ENCODE results near the gene DNAH6. TPM values are rescaled to one million over a fixed set of nuclear protein-coding genes. Genes with fewer than 3 reads are reported as not detected.

DNAH6 gene
- total RNA-seq, 4 donors from 2014 or later: 0.16 to 1.2 (median 0.47) TPM

DNA sequence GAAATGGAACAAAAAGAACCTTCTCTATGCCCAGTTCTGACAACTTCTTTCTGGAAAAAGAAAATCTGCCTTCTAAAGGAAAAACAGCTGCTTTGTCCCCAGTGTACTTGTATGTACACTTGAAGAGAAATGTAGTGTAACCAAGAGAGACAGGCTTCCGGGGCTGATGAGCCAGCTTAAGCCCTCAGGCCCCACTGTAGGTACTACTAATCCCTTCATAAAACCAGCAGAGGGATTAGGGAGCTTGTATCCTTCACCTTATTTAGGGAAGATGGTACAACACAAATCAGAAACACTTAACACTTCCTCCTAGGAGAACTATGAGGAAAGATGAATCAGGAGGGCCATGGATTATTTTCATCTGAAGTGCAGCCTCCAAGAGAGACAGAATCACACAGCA is 38.4 kb upstream of the DNAH6 start:
- Histone ChIP-seq H3K27me3 (no peaks in the 10 kb centered on the region), H3K36me3 (no peaks in the 10 kb centered on the region), H3K4me3 (no peak overlapping the region), H3K4me1 (peaks cover 16% of the 10 kb centered on the region), H3K9me3 (peaks cover 11% of the 10 kb centered on the region), H3K27ac (no peak overlapping the region)
- DNase-seq (ENCODE audit: low spot score in 2 of 2): no peak
- TF ChIP-seq POLR2AphosphoS5 (IDR thresholded peaks at IDR 0.05): no peak
- no peak for TF ChIP-seq EP300 (IDR thresholded peaks at IDR 0.05)
- TF ChIP-seq POLR2A (IDR thresholded peaks at IDR 0.05): no peak
- TF ChIP-seq, protein P1, sequence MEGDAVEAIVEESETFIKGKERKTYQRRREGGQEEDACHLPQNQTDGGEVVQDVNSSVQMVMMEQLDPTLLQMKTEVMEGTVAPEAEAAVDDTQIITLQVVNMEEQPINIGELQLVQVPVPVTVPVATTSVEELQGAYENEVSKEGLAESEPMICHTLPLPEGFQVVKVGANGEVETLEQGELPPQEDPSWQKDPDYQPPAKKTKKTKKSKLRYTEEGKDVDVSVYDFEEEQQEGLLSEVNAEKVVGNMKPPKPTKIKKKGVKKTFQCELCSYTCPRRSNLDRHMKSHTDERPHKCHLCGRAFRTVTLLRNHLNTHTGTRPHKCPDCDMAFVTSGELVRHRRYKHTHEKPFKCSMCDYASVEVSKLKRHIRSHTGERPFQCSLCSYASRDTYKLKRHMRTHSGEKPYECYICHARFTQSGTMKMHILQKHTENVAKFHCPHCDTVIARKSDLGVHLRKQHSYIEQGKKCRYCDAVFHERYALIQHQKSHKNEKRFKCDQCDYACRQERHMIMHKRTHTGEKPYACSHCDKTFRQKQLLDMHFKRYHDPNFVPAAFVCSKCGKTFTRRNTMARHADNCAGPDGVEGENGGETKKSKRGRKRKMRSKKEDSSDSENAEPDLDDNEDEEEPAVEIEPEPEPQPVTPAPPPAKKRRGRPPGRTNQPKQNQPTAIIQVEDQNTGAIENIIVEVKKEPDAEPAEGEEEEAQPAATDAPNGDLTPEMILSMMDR (IDR thresholded peaks at IDR 0.05): no peak
- 92% methylated on average over 1 of the region's 1 CpG for WGBS

DNA sequence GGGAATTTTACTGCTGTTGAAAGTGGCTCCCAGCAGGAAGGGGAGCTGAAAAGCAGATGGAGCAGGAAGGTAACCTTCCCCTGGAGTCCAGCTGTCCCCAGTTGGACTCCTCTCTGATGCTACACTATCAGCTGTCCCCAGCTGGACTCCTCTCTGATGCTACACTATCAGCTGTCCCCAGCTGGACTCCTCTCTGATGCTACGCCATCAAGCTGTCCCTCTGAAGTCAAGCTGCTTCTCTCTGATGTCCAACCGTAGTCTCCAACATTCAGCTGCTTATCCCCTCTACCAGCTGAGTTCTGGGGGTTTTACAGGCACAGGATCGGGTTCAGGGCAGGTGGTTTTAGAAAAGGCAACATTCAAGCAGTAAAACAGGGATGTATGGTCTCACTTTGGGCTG is 37.4 kb upstream of the DNAH6 start:
- peaks cover 6% of the 10 kb centered on the region for H3K4me1 ChIP-seq
- no peak overlapping the region for H3K4me3 ChIP-seq
- DNase-seq (ENCODE audit: low spot score in 2 of 2): no peak
- TF ChIP-seq, protein P1 (IDR thresholded peaks at IDR 0.05): no peak
- TF ChIP-seq POLR2AphosphoS5 (IDR thresholded peaks at IDR 0.05): no peak
- no peak for TF ChIP-seq EP300 (IDR thresholded peaks at IDR 0.05)
- no peak for TF ChIP-seq POLR2A (IDR thresholded peaks at IDR 0.05)
- H3K36me3 ChIP-seq: no peaks in the 10 kb centered on the region
- WGBS: 90% methylated on average over 3 of the region's 3 CpGs
- H3K27me3 ChIP-seq: no peaks in the 10 kb centered on the region
- H3K9me3 ChIP-seq: peaks cover 11% of the 10 kb centered on the region
- H3K27ac ChIP-seq: no peak overlapping the region

DNA sequence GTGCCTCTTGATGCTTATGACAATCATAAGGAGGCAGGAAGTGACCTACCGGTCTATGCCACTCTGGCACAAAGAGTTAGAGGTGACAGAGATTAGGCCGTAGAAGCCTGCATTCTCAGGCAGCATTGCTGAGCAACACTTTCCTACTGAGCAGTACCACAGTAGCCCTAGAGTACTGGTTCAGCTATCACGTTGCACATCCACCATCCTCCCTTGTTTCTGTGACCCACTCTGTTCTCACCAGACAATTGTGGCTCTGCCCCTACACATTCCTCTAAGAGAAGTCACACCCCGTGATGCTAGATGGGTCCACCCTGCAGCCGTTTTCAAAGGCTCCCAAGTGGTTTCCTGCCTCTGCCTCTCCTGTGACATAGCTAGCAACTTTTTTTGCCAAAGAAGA is 34.6 kb upstream of the DNAH6 start:
- Histone ChIP-seq H3K36me3 (no peaks in the 10 kb centered on the region), H3K9me3 (peaks cover 4% of the 10 kb centered on the region), H3K27ac (no peak overlapping the region), H3K4me1 (no peaks in the 10 kb centered on the region), H3K27me3 (no peaks in the 10 kb centered on the region), H3K4me3 (no peak overlapping the region)
- DNase-seq (ENCODE audit: low spot score in 2 of 2): no peak
- TF ChIP-seq EP300 (IDR thresholded peaks at IDR 0.05): no peak
- 51% methylated on average over 5 of the region's 5 CpGs for WGBS

DNA sequence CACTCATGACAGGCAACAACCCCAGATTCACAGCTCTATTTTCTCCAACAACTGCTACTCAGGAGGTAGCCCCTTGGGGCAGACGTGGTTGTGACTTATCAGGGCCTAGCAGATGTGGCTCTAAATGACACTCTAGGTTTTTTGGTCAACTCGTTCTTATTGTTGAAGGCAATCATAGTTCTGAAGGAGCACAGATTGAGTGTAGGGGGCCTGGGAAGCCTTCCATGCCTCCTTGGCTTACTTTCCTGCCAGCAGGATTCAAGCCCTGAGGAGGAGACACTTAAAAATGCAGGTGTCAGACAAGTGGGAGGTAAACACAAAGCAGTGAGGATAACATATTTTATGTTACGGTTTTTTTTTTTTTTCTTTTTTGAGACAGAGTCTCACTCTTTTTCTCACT is 33.7 kb upstream of the DNAH6 start:
- no peak for DNase-seq (ENCODE audit: low spot score in 2 of 2)
- Histone ChIP-seq H3K27ac (no peak overlapping the region), H3K4me1 (no peaks in the 10 kb centered on the region), H3K36me3 (no peaks in the 10 kb centered on the region), H3K27me3 (no peaks in the 10 kb centered on the region), H3K4me3 (no peak overlapping the region), H3K9me3 (no peaks in the 10 kb centered on the region)
- 53% methylated on average over 3 of the region's 3 CpGs for WGBS
- TF ChIP-seq POLR2A (IDR thresholded peaks at IDR 0.05) (no peak), POLR2AphosphoS5 (IDR thresholded peaks at IDR 0.05) (no peak), EP300 (IDR thresholded peaks at IDR 0.05) (no peak)
- TF ChIP-seq, protein P1 (IDR thresholded peaks at IDR 0.05): no peak

DNA sequence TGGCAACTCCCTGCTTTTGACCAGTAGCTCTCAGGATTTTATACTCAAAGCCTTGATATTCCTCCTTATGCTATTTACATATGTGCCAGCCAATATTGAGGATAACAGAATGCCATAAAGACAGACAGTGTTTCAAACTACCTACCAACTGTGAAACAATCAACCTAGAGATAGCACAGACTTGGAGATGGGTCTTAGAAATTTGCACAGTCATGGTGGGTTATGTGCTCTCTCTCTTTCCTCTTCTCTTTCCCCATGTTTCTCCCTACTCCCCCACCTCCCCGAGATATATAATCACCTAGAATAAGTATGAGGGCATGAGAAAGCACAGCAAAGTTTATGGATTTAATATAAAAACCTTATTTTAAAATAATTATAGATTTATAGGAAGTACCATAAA is 33.0 kb upstream of the DNAH6 start:
- Histone ChIP-seq H3K9me3 (no peaks in the 10 kb centered on the region), H3K27me3 (no peaks in the 10 kb centered on the region), H3K4me1 (no peaks in the 10 kb centered on the region), H3K4me3 (no peak overlapping the region), H3K27ac (no peak overlapping the region), H3K36me3 (no peaks in the 10 kb centered on the region)
- TF ChIP-seq POLR2AphosphoS5 (IDR thresholded peaks at IDR 0.05) (no peak), POLR2A (IDR thresholded peaks at IDR 0.05) (no peak), EP300 (IDR thresholded peaks at IDR 0.05) (no peak)
- TF ChIP-seq, protein P1 (IDR thresholded peaks at IDR 0.05): no peak
- no peak for DNase-seq (ENCODE audit: low spot score in 2 of 2)
- WGBS: 78% methylated on average over 1 of the region's 1 CpG

DNA sequence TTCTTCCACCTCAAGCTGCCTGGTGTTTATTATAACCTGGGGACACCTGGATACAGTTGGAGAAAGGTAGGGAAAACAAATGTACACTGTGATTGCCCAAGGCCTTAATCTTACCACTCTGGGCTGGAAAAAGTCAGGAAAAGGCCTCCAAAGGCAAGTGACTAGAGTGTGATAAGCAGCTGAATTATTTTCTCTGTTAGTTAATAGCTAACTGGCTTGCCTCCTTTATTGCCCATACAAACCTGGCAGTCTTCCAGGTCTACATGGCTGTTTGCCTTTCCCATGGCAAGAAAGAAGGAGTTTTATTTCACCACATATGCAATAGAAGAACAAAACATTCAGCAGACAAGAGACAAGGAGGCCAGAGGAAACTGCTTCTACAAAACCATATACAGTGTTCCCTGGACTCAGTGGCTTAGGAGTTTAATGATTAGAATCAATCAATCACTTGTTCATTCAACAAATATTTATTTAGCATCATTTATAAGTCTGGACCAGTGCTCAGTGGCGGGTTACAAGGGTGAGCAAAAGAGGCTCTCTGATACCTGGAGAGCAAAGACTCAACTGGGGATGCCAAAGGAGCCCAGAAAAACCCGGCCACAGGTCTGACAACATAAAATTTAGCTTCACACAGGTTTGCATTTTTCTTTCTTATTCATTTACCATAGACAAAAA is 29.7 kb upstream of the DNAH6 start:
- TF ChIP-seq, protein P1 (IDR thresholded peaks at IDR 0.05): no peak
- TF ChIP-seq POLR2A (IDR thresholded peaks at IDR 0.05) (no peak), POLR2AphosphoS5 (IDR thresholded peaks at IDR 0.05) (no peak), EP300 (IDR thresholded peaks at IDR 0.05) (no peak)
- Histone ChIP-seq H3K27ac (no peak overlapping the region), H3K27me3 (no peaks in the 10 kb centered on the region), H3K4me1 (no peaks in the 10 kb centered on the region), H3K36me3 (no peaks in the 10 kb centered on the region), H3K9me3 (no peaks in the 10 kb centered on the region), H3K4me3 (no peak overlapping the region)
- 88% methylated on average over 2 of the region's 2 CpGs for WGBS
- DNase-seq (ENCODE audit: low spot score in 2 of 2): no peak
